T follicular helper cell (primary cell): Measurements from ENCODE around the gene NAMPT.
"Not testable (repeated sequence)": the region's sequence is repeated elsewhere in the genome, so short reads cannot be mapped to it uniquely, and the experiment has no call there.

Experiments used
- DNase-seq: peaks from one replicate; pipeline ENCODE4 v3.0.0-alpha.2; 2020; ENCODE audit warnings: low read depth

NAMPT gene

GRCh38 chr7:106231856-106232490 is 52.8 kb downstream of the NAMPT start:
- no peak for DNase-seq

- DNase-seq = no peak
Observed at GRCh38 chr7:106225856-106226255, 58.9 kb downstream of the NAMPT start.

GRCh38 chr7:106224797-106225196 is 60.0 kb downstream of the NAMPT start:
- DNase-seq = no peak

GRCh38 chr7:106223156-106223555 is 61.6 kb downstream of the NAMPT start:
- no peak for DNase-seq

- DNase-seq = no peak
Observed at GRCh38 chr7:106222545-106222944, 62.2 kb downstream of the NAMPT start.

- DNase-seq = no peak
Observed at GRCh38 chr7:106220307-106220706, 64.5 kb downstream of the NAMPT start.

- no peak for DNase-seq
Observed at GRCh38 chr7:106219170-106219569, 65.6 kb downstream of the NAMPT start.

- no peak for DNase-seq
Observed at GRCh38 chr7:106218546-106218945, 66.2 kb downstream of the NAMPT start.

GRCh38 chr7:106216923-106217542 is 67.8 kb downstream of the NAMPT start:
- no peak for DNase-seq

GRCh38 chr7:106216517-106216922 is 68.3 kb downstream of the NAMPT start:
- DNase-seq = no peak

- no peak for DNase-seq
Observed at GRCh38 chr7:106215868-106216516, 68.8 kb downstream of the NAMPT start.

GRCh38 chr7:106208944-106209343 is 75.8 kb downstream of the NAMPT start:
- not testable (repeated sequence) for DNase-seq

GRCh38 chr7:106206826-106207541 is 77.8 kb downstream of the NAMPT start:
- DNase-seq = no peak

GRCh38 chr7:106205621-106206222 is 79.1 kb downstream of the NAMPT start:
- no peak for DNase-seq

GRCh38 chr7:106203473-106203872 is 81.3 kb downstream of the NAMPT start:
- DNase-seq = no peak

GRCh38 chr7:106201164-106201563 is 83.6 kb downstream of the NAMPT start:
- DNase-seq = no peak

- DNase-seq = no peak
Observed at GRCh38 chr7:106199813-106200364, 84.9 kb downstream of the NAMPT start.

GRCh38 chr7:106199024-106199423 is 85.8 kb downstream of the NAMPT start:
- no peak for DNase-seq
